C1 segment of cervical spinal cord (tissue), 14 donors: ENCODE measurements around the gene CKMT1B.
"Not testable (repeated sequence)": the region's sequence is repeated elsewhere in the genome, so short reads cannot be mapped to it uniquely, and the experiment has no call there.

Experiments used
- DNase-seq, 14 donors: peaks; one replicate each; lab custom pipeline; 2025; lab: John Stamatoyannopoulos, UW

CKMT1B gene

DNA sequence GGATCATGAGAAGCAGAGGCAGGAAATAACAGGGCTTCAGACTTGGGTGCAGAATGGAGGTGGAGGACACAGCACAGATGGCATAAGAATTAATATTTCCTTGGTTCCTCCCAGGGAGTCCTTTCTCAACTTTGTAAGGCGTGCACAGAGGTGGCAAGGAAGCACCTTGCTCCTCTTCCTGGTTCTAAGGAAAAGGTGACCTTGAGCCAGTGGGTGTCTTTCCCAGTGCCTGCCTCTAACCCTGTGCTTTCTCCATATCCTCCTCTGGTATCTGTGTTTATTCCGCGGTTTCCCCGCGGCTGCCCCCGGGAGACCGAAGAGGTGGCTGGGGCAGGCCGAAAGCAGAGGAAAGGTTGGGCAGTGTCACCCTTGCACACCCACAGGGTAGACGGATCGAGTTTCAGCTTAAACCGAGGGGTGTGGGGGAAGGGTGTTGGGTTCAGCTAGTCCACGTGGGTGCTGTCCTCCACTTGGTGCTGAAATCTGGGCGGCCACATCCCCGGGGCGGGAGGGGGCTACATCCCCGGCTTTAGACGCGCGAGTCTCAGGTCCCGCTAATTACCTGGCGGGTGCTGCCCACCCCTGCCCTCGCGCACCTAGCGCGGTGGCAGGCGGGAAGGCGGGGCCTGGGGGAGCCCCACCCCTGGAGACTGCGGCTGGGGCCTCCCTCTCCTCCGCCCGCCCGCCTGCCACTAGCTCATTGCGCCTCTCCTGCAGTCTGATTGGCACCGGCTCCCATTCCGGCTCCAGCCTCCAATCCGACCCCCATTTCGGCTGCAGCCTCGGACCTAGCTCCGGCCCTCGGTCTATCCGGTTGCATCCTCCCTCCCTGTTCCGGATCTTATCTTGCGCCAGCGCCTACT lies at the start of gene CKMT1B:
Gene CKMT1B, plus strand, starts transcription at position 700 of the 863 bp plus-strand sequence. CDS start 192 bp downstream, outside the sequence.
- not testable (repeated sequence) for DNase-seq

DNA sequence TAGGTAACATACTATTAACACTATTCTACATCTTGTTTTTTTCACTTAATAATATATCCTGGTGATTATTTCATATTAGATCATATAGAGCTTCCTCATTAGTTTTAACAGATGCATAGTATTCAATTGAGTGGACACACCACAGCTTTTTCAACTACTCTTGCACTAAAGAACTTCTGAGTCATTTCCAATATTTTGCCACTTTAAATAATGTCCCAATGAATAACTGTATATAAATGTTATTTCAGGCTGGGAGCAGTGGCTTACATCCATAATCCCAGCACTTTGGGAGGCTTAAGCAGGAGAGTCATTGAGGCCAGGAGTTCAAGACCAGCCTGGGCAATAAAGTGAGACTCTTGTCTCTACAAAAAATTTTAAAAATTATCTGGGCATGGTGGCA lies 49.6 kb upstream of the CKMT1B start:
- DNase-seq: no peak

DNA sequence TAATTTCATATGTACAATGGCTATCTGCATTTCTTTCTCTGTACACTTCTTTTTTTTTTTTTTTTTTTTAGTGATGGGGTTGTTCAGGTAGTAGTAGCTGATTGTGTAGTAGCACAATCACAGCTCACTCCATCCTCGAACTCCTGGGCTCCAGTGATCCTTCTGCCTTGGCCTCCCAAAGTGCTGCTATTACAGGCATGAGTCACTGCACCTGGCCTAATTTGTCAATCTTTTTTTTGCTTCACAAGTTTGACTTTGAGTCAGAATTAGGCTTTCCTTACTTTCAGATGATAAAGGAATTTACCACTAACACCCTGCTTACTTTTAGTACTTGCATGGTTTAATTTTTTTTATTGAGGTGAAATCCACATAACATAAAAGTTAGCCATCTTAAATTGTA lies 48.4 kb upstream of the CKMT1B start:
- DNase-seq: no peak

DNA sequence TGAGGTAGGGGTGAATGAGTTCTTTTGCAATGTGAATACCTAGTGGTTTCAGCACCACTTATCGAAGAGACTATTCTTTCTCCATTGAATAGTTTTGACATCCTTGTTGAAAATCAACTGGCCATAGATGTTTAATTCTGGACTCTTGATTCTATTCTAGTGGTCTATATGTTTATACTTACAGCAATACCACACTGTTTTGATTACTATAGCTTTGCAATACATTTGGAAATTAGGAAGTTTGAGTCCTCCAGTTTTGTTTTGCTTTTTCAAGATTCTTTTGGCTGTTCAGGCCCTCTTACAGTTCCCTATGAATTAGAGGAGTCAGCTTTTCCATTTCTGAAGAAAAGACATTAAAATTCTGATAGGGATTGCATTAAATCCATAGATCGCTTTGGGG lies 46.3 kb upstream of the CKMT1B start:
- DNase-seq: no peak

DNA sequence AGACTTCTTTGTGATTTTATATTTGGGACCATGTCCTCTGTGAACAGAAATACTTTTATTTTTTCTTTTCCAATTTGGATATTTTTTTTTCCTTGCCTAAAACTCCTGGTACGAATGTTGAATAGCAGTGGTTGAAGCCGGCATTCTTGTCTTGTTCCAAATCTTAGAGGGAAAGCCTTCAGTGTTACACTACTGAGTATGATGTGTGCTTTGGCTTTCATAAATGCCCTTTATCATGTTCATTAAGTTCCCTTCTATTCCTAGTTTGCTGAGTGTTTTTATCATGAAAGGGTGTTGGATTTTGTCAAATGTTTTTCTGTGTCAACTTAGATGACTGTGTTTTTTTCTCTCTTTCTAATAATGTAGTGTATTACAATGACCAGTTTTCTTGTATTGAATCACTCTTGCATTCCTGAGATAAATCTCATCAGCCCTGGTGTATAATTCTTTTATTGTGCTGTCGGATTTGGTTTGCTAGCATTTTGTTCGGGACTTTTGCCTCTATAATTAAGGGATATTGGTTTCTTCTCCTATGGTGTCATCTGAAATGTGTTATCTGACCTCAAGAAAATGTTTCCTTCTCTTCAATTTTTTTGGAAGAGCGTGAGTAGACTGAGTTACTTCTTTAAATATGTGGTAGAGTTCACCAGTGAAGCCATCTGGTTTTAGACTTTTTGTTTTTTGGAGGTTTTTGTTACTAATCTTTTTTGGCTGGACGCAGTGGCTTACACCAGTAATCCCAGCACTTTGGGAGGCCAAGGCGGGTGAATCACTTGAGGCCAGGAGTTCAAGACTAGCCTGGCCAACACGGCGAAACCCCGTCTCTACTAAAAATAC lies 43.1 kb upstream of the CKMT1B start:
- DNase-seq: no peak

DNA sequence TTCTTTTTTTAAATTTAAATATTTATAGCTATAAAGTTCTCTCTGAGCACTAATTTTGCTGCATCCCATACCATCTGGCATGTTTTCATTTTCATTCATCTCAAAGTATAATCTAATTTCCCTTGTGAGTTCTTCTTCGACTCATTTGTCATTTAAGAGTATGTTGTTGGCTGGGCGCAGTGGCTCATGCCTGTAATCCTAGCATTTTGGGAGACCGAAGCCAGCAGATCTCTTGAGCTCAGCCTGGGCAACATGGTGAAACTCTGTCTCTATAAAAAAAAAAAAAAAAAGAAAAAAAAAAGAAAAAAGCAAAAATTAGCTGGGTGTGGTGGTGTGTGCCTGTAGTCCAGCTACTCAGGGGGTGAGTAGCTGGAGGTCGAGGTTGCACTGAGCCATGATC lies 41.6 kb upstream of the CKMT1B start:
- no peak for DNase-seq

DNA sequence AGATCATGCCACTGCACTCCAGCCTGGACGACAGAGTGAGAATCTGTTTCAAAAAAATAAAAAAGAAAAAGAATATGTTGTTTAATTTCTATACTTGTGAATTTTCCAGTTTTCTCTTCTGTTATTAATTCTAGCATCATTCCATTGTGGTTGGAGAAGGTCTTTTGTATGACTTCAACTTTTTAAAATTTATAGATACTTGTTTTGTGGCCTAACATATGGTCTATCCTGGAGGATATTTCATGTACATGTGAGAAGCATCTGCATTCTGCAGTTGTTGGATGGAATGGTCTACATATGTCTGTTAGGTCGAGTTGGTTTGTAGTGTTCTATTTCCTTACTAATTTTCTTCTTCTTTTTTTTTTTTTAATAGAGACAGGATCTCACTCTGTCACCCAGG lies 40.8 kb upstream of the CKMT1B start:
- no peak for DNase-seq

DNA sequence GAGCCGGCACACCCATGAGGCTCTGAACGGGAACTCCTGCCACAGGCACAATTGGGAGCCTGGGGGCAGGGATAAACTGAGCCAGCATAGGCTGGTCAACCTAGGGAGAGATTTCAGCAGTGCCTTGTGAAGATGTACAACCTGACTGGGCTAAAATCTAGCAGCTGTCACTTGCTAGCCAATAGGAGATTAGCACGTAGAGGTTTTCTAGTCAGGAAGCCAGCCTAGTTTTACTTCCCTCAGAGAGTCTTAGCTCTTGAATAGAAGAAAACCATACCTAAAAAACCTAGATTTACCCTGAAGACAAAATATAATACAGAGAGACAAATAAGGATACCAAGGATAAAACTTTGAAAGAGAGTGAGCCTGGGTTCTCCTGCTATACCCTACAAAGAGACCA lies 31.1 kb upstream of the CKMT1B start:
- DNase-seq: not testable (repeated sequence)

DNA sequence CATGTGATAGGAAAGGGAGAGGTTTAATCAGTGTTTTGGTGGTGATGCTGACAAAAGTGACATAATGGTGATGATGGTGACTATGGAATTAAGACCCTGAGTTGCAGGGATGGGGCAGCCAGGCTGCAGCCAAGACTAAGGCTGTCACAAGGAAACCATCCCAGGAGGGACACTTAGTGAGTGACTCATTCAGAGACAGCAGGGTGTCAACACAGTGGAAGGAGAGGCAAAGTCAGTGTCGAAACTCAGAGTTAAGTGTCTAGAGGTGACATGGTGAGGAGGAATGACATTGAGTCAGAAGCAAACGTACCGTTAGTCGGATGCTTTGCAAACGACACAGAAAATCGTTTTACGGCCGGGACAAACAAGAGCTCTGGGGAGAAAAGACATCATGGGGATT lies 30.0 kb upstream of the CKMT1B start:
- DNase-seq: not testable (repeated sequence)

DNA sequence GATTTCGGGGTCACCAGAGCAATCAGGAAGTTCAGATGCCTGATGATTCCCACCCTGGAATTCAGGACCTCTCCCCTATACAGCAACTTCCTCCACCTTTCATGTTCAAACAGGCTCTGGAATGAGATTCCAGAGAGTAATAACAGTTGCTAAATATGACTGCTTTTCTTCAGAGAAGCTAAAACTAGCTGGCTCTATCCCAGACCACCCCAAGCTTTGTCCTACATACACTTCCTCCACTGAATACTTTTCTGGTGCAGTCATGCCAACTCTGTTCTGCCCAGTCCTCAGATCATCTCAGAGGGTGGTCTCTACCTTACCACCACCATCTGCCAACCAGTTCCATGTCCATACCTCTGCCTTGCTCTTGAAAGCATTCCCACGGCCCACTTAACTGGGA lies 27.2 kb upstream of the CKMT1B start:
- not testable (repeated sequence) for DNase-seq

DNA sequence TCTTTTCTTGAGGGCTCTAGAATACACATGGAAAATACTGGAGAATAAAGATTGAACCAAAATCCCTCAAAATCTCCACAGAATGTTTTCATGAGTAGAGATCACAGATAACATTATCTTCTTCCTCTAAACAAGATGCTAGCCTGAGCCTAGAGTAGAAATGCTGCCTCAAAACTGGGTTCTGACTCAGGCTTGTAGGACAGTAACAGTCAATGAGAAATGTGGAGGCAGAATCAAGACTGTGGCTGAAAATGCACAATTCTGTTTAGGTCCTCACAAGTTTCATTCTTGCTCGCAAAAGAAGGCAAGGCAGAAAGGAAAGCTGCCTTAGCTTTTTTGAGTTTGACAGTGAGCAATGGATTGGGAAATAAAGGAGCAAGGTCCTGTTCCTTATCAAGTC lies 19.2 kb upstream of the CKMT1B start:
- DNase-seq: not testable (repeated sequence)

DNA sequence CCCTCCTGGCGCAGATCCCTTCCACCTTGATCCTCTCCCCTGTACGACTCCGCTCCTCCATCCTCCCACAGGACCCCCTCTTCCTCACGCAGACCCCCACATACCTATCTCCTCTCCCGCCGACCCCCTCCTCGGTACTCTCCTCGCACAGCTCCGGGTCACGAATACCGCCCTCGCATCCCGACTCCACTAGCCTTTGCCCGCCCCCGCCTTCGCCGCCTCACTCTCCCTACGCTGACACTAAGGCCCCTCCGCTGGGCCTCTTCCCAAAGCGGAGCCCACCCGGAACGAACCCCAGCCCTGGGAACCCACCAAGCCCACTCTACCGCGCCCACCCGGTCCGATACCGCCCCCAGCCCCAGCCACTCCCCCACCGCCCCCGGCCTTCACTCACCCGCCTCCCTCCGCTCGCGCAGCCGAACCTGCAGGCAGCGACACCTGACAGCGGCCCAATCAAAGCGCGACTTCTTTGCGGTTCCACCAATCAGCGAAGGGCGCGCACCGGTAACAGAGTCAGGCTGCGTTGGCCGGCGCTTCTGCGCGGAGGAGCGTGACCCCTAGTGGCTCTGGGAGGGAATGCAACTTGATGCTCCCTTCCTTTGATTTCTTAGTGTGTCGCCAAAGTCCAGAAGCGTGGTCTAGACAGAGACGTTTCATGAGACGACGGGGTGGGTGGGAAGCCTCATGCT lies 3.9 kb upstream of the CKMT1B start, which contains the start of gene PPIP5K1:
Gene PPIP5K1, minus strand, starts transcription at position 431 of the 689 bp plus-strand sequence. CDS start 5,704 bp downstream, outside the sequence.
- not testable (repeated sequence) for DNase-seq

DNA sequence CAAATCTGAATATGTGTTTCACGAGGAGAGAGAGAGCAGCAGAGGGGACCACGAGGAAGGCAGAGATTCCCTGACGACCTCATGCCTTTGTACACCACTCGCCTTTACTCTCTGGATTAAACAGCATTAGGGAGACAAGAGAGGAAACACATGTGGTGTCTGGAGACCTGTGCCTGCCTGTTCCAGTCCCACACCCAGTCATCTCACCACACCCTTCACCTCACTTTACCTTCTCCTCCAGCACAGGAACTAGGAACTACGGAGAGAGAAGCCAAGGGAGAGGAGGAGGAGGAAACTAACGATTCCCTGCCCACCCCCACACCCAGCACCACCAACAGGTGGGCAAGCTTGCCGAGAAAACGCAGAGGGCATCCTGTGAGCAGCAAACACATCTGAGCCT lies 986 bp upstream of the CKMT1B start:
- DNase-seq: not testable (repeated sequence)

DNA sequence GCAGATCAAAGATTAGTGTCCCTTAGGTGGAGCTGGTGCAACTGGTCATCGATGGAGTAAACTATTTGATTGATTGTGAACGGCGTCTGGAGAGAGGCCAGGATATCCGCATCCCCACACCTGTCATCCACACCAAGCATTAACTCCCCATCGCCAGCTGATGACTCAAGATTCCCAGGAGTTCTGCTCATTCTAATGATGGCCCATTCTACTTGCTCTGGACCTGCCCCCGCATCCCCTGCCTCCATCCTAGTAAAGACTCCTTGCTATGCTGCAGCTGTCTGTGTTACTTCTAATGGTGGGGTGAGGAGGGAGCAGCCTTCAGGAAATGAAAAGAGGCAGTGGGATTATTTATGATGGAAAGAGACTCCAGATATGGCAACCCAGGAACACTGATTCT lies 5.3 kb downstream of the CKMT1B start:
- DNase-seq: not testable (repeated sequence)

DNA sequence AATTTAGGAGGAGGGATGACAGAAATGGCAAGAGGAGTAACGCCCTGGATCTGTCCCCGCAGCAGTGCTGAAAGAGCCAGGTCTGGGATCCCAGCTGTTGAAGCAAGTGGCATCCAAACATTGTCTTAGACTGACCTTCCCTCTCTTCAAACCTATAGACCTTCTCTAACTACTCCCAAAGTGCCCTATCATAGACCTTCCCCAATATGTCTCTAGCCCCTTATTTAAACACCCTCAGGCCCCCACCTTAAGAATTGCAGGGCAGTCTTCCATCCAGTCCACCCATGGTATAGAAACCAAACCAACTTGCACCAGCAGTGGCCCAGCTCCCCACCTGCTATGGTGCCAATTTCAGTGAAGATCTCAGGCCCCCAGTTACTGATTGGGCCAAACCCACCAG lies 6.4 kb downstream of the CKMT1B start:
- not testable (repeated sequence) for DNase-seq

DNA sequence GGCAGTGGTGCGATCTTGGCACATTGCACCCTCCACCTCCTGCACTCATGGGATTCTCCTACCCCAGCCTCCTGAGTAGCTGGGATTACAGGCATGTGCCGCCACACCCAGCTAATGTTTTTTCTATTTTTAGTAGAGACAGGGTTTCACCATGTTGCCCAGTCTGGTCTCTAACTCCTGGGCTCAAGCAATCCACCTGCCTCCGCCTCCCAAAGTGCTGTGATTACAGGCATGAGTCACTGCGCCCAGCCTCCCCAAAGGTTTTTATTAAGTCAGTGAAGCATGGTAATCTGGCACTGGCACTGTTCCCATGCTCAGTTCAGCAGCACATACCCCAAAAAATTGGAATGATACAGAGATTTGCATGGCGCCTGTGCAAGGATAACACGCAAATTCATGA lies 8.4 kb downstream of the CKMT1B start:
- DNase-seq: peak in 2 of 14 donors; percentile 9 to 69

DNA sequence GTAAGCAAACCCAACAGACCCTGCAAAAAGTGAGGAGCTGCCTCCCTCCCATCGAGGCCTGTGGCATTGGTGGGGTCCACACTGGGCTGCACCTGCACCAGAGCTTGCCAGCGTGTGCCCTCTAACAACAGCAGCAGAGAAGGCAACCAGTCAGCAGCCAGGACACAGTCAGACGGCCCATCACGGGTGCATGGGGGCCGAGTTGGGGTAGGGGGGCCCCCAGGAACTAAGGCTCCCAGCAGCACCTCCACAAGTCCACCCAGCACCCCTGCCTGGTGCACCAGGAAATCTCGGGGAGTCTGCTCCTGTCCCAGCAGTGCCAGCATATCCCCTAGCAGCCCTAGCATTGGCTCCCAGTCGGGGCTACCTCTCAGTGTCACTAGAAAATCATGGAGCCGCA lies 23.9 kb downstream of the CKMT1B start:
- DNase-seq: not testable (repeated sequence)

DNA sequence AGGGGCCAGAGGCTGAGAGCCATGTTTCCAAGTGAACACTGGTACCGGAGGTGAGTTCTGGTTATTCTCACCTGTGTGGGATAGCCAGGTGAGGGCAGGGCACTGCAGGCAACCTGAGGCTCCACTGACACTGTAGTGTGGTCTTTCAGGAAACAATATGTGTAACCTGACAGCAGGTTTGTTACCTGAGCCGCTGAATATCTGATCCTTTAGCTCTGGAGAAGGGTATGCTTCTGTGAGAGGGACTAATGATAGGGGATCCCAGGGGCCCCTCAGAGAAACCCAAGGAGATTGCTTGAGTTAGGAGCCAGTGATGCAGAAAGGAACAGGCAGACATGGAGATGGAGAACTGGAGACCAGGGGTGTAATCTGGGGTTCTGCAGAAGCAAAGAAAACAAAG lies 24.9 kb downstream of the CKMT1B start, which contains the start of gene STRC:
Gene STRC, minus strand, starts transcription at position 101 of the 400 bp plus-strand sequence. Its CDS starts 78 bp downstream, at position 23.
- not testable (repeated sequence) for DNase-seq

DNA sequence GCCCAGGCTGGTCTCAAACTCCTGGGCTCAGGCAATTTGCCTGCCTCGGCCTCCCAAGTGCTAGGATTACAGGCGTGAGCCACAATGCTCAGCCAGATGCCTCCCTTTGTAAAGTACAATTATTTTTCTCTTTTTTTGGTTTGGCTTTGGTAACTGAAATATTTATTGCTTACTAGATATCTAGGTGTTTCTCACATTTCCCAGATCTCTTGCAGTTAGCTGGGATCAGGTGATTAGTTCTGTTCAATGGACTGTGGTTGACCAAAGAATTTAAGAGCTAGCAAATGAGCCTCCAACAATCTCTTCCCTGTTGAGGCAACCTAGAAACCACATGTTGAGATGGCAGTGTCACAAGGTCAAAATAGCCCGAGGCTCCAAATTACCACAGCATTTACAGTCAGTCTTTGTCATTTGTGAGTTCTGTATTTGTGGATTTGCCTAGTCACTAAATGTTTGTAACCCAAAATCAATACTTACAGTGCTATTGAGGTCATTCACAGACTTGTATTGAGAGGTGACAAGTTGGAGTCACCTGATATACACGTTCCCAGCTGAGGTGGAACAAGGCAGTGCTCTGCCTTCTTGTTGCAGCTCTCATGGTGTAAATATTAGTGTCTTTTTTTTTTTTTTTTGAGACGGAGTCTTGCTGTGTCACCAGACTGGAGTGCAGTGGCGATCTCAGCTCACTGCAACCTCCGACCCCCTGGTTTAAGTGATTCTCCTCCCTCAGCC lies 28.4 kb downstream of the CKMT1B start:
- DNase-seq: not testable (repeated sequence)

DNA sequence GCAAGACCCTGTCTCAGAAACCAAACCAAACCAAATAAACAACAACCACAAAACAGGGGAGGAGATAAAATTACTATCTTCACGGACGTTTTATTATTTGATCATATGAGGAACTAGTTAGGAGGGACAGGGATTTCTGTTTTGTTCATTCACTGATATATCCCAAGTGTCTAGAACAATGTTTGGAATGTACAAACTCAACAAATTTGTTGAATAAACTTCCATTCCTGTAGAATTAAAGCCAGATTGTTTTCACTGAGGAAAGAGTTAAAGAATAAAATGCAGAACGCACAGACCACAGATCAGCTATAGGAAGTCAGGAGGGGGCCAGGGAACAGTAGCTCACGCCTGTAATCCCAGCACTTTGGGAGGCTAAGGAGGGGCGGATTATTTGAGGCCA lies 31.3 kb downstream of the CKMT1B start:
- no peak for DNase-seq

DNA sequence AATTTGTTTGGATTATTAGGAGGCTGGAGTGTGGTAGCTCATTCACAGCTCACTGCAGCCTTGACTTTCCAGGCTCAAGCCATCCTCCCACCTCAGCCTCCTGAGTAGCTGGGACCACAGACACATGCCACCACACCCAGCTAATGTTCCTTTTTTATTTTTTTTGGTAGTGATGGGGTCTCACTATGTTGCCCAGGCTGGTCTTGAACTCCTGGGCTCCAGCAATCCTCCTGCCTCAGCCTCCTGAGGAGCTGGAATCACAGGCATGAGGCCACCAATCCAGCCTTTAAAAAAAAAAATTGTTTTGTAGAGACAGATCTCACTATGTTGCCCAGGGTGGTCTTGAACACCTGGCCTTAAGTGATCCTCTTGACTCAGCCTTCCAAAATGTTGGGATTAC lies 33.1 kb downstream of the CKMT1B start:
- DNase-seq: not testable (repeated sequence)
